Fibroblast of villous mesenchyme (primary cell): ENCODE data around the gene STUM. TPM values are rescaled to one million over a fixed set of nuclear protein-coding genes. Genes with fewer than 3 reads are reported as not detected.

Experiments used
- DNase-seq: peaks from one replicate; pipeline ENCODE4 v3.0.0-alpha.2; 2010; ENCODE audit warnings: low read depth
- H3K4me3 ChIP-seq: 2 replicates; pipeline ENCODE4 v1.5.1; 2011; ENCODE audit warnings: low read depth, mild to moderate bottlenecking, low read length
- CTCF ChIP-seq: IDR thresholded peaks from 2 replicates; pipeline ENCODE4 v1.5.1; 2012; ENCODE audit warnings: low read depth, mild to moderate bottlenecking, low read length; ENCODE audit not compliant: insufficient read depth
- total RNA-seq: library from RNA; depleted of rRNA; stranded (reverse); fragments of >200 nt; gene quantifications from 2 replicates; pipeline ENCODE4 v1.2.3, GENCODE V29; 2012

STUM gene
- total RNA-seq, 1 donor: under 0.01 TPM

GRCh38 chr1:226545836-226546596 is 2.5 kb upstream of the STUM start:
- no peak overlapping the region for H3K4me3 ChIP-seq
- no peak for TF ChIP-seq CTCF
- no peak for DNase-seq

GRCh38 chr1:226546926-226547325 is 1.6 kb upstream of the STUM start:
- TF ChIP-seq CTCF: no peak
- no peak overlapping the region for H3K4me3 ChIP-seq
- no peak for DNase-seq

GRCh38 chr1:226547754-226548191 is 791 bp upstream of the STUM start:
- no peak overlapping the region for H3K4me3 ChIP-seq
- TF ChIP-seq CTCF: peak; percentile 99
- peak; percentile 89 for DNase-seq

- peak overlapping the region; percentile 15 for H3K4me3 ChIP-seq
- no peak for TF ChIP-seq CTCF
- DNase-seq: no peak
Observed at GRCh38 chr1:226549094-226549936, 751 bp downstream of the STUM start.

- no peak for DNase-seq
- H3K4me3 ChIP-seq: no peak overlapping the region
- peak; percentile 7 for TF ChIP-seq CTCF
Observed at GRCh38 chr1:226549937-226550671, 1.5 kb downstream of the STUM start.

GRCh38 chr1:226550672-226551041 is 2.1 kb downstream of the STUM start:
- H3K4me3 ChIP-seq: no peak overlapping the region
- no peak for DNase-seq
- no peak for TF ChIP-seq CTCF
